AG09319 (cell line): ENCODE measurements around the gene HTR1D.

Experiments used
- DNase-seq: peaks from one replicate; pipeline ENCODE4 v3.0.0-alpha.2; 2010; ENCODE audit warnings: low read depth; ENCODE audit errors: extremely low read depth
- CTCF ChIP-seq: IDR thresholded peaks from 2 replicates; pipeline ENCODE4 v1.5.1; 2011; ENCODE audit warnings: low read depth, mild to moderate bottlenecking, inconsistent platforms, low read length, moderate library complexity

The HTR1D gene

GRCh38 chr1:23168445-23169194 lies 48.7 kb downstream of the HTR1D start, which contains the start of gene LUZP1:
Gene LUZP1 (minus strand): TSS chr1:23168856.
- peak; percentile 71 for DNase-seq
- no peak for TF ChIP-seq CTCF

- no peak for DNase-seq
- no peak for TF ChIP-seq CTCF
Observed at GRCh38 chr1:23168079-23168444, 49.2 kb downstream of the HTR1D start.

- no peak for DNase-seq
- no peak for TF ChIP-seq CTCF
Observed at GRCh38 chr1:23167353-23168078, 49.8 kb downstream of the HTR1D start.

DNA sequence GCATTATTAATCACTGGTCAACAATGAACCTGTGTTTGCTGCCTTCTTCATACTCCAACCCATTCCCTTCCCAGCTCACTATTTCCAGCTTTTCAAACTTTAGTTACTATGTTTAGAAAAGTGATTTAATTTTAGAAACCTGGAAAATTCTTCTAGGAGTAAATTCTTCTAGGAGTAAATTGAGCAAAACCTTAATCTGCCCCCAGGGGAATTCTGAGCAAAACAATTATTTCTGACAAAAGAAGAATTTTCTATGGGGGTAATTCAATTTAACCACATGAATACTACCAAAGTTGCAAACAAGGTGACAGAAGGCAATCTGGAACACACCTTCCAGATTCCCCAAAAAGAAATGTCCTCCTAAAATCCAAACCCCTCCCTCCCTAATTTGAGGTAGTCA lies 50.4 kb downstream of the HTR1D start:
- TF ChIP-seq CTCF, result no peak

DNA sequence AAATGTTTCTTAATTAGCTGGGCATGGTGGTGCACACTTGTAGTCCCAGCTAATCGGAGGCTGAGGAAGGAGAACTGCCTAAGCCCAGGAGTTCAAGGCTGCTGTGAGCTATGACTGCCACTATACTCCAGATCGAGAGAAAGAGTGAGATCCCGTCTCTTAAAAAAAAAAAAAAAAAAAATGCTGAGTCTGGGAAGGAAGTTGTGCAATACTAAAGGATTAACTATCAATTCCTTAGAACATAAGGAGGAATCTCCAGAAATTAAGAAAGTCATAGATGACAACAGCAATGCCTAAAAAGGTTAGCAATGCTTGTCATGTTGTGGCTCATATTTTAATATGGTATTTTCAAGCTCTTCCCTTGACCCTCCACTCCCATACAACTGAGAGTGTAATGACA lies 53.9 kb downstream of the HTR1D start:
- no peak for TF ChIP-seq CTCF
- no peak for DNase-seq

More for the DNA sequence above, 50.4 kb downstream of the HTR1D start:
- DNase-seq, result no peak

DNA sequence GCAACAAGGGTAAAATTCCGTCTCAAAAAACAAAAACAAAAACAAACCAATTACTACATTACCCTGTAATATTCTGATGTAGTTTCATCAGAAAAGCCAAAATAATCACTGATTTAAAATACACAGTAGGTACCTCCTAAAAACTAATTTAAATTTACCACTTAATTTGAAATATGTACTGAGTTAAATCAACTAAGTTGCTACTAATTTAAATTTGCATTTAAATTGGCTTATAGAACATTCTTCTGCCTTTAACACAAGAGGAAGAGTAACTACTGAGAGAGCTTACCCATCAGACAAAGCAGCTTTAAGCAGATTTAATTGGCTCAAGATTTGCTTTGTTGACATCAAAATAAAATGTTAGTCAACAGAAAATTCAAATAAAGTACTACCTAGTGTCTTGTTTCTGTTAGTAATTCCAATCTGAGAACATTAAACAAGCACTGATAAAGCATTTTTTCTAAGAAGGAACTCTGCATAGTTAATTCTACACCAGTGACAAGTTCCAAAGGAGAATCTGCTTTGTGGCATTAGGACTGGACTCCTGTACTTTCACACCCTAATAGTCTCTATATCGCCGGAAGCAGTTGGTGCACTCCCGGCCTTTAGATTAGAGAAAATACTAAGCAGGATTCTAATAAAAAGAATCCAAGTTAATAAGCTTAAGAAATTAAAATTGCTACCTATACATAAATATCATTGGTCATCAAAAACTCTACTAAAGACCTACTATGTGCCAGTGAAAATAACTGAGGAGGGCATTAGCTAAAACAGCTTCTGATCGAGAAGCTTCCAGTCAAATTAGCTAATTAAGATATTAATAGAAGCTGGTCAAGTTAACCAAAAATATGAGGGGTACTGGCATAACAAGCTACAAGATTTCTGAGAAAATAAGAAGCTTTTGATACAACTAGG lies 57.1 kb downstream of the HTR1D start:
- DNase-seq, result no peak
- no peak for TF ChIP-seq CTCF
